OCI-LY1 (cell line): Measurements from ENCODE around the gene CLDN9.
A peak's percentile ranks its signal among the peaks of the same experiment; 100 is the strongest.

Experiments
- H2AFZ ChIP-seq: fragments of 200-600 bp; sonication (generic), shearing (Covaris generic); 2 replicates; pipeline ENCODE4 v1.6.0; 2014; ENCODE audit warnings: antibody characterized with exemption, mild to moderate bottlenecking, low read length
- H3F3A ChIP-seq: fragments of 200-600 bp; sonication (generic), shearing (Covaris generic); 2 replicates; pipeline ENCODE4 v1.6.0; 2014; ENCODE audit warnings: mild to moderate bottlenecking, antibody characterized with exemption, low read length, moderate library complexity; ENCODE audit not compliant: insufficient read depth
- H3K27ac ChIP-seq: fragments of 200-600 bp; sonication (generic); 2 replicates; pipeline ENCODE4 v1.5.1; 2014; ENCODE audit warnings: low read length, mixed run types, mild to moderate bottlenecking, low read depth; ENCODE audit not compliant: poor library complexity, severe bottlenecking
- H3K27me3 ChIP-seq: fragments of 200-600 bp; sonication (generic); 2 replicates; pipeline ENCODE4 v1.6.0; 2014; ENCODE audit warnings: antibody characterized with exemption, mild to moderate bottlenecking, low read length, moderate library complexity; ENCODE audit not compliant: insufficient read depth
- H3K36me3 ChIP-seq: fragments of 200-600 bp; sonication (generic); 2 replicates; pipeline ENCODE4 v1.6.1; 2014; ENCODE audit warnings: mild to moderate bottlenecking, antibody characterized with exemption, low read length, moderate library complexity, mixed read lengths; ENCODE audit not compliant: insufficient read depth
- H3K4me1 ChIP-seq: fragments of 200-600 bp; sonication (generic); 2 replicates; pipeline ENCODE4 v1.5.1; 2014; ENCODE audit warnings: mild to moderate bottlenecking, low read length, moderate library complexity; ENCODE audit not compliant: insufficient read depth, severe bottlenecking
- H3K4me2 ChIP-seq: fragments of 200-600 bp; sonication (generic), shearing (Covaris generic); 2 replicates; pipeline ENCODE4 v1.6.1; 2014; ENCODE audit warnings: low read length
- H3K4me3 ChIP-seq: fragments of 200-600 bp; sonication (generic); 2 replicates; pipeline ENCODE4 v1.5.1; 2014; ENCODE audit warnings: low read length, low read depth, mild to moderate bottlenecking, mixed read lengths; ENCODE audit not compliant: poor library complexity, severe bottlenecking
- H3K79me2 ChIP-seq: fragments of 200-600 bp; shearing (Covaris generic); 2 replicates; pipeline ENCODE4 v1.6.1; 2016; ENCODE audit warnings: mixed run types, low read length, mixed read lengths; ENCODE audit not compliant: insufficient read depth
- H3K9ac ChIP-seq: fragments of 200-600 bp; sonication (generic), shearing (Covaris generic); 2 replicates; pipeline ENCODE4 v1.6.1; 2014; ENCODE audit warnings: mild to moderate bottlenecking, low read length, mixed read lengths
- H3K9me2 ChIP-seq: fragments of 200-600 bp; sonication (generic), shearing (Covaris generic); 2 replicates; pipeline ENCODE4 v1.6.1; 2014; ENCODE audit warnings: low read depth, mild to moderate bottlenecking, low read length, mixed read lengths
- H3K9me3 ChIP-seq: fragments of 200-600 bp; shearing (Covaris generic); 2 replicates; pipeline ENCODE4 v1.6.1; 2014; ENCODE audit warnings: low read length, mixed read lengths
- H4K20me1 ChIP-seq: fragments of 200-600 bp; sonication (generic), shearing (Covaris generic); 2 replicates; pipeline ENCODE4 v1.6.0; 2016; ENCODE audit warnings: mild to moderate bottlenecking, low read length; ENCODE audit not compliant: insufficient read depth
- EZH2 ChIP-seq: fragments of 200-600 bp; sonication (generic), shearing (Covaris generic); IDR thresholded peaks from 2 replicates; pipeline ENCODE4 v1.8.0; 2017; ENCODE audit warnings: borderline replicate concordance, mixed run types, mild to moderate bottlenecking, antibody characterized with exemption, low read length, moderate library complexity, mixed read lengths
- TF ChIP-seq, protein P1 (sequence below): fragments of 200-600 bp; sonication (generic), shearing (Covaris generic); IDR thresholded peaks from 2 replicates; pipeline ENCODE4 v1.5.1; 2017; ENCODE audit warnings: mild to moderate bottlenecking, antibody characterized with exemption, low read length, moderate library complexity, mixed read lengths

CLDN9 gene

DNA sequence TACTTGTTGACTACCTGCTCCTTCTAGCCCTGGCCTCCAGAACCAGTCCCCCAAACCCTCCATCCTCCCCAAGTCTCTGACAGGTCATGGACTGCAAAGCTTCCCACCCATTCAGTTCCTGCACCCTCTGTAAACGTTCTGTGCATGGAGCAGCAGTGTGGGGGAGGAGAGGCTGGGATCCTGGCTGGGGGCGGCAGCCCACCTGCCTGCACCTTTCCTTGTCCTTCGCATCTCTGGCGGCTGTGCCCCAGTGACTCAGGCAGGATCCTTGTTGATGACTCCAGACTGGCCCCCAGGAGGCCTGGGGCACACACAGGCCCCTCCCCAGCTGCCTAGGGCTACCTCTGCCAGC, 30.8 kb upstream of the CLDN9 start:
- TF ChIP-seq, protein P1, sequence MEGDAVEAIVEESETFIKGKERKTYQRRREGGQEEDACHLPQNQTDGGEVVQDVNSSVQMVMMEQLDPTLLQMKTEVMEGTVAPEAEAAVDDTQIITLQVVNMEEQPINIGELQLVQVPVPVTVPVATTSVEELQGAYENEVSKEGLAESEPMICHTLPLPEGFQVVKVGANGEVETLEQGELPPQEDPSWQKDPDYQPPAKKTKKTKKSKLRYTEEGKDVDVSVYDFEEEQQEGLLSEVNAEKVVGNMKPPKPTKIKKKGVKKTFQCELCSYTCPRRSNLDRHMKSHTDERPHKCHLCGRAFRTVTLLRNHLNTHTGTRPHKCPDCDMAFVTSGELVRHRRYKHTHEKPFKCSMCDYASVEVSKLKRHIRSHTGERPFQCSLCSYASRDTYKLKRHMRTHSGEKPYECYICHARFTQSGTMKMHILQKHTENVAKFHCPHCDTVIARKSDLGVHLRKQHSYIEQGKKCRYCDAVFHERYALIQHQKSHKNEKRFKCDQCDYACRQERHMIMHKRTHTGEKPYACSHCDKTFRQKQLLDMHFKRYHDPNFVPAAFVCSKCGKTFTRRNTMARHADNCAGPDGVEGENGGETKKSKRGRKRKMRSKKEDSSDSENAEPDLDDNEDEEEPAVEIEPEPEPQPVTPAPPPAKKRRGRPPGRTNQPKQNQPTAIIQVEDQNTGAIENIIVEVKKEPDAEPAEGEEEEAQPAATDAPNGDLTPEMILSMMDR = no peak
- no peak for TF ChIP-seq EZH2
- Histone ChIP-seq H3K27me3 (peaks cover 3% of the 10 kb centered on the region; the same call in 1 of the 2 replicates), H3K9me3 (no peaks in the 10 kb centered on the region), H4K20me1 (no peaks in the 10 kb centered on the region), H3K79me2 (peaks cover 3% of the 10 kb centered on the region; the same call in 1 of the 2 replicates), H3F3A (no peaks in the 10 kb centered on the region), H3K4me1 (peaks cover 49% of the 10 kb centered on the region), H3K4me3 (no peak overlapping the region), H2AFZ (no peak overlapping the region), H3K4me2 (no peak overlapping the region), H3K27ac (no peak overlapping the region), H3K9me2 (no peaks in the 10 kb centered on the region), H3K9ac (no peak overlapping the region), H3K36me3 (peaks cover 15% of the 10 kb centered on the region; the same call in 1 of the 2 replicates)

DNA sequence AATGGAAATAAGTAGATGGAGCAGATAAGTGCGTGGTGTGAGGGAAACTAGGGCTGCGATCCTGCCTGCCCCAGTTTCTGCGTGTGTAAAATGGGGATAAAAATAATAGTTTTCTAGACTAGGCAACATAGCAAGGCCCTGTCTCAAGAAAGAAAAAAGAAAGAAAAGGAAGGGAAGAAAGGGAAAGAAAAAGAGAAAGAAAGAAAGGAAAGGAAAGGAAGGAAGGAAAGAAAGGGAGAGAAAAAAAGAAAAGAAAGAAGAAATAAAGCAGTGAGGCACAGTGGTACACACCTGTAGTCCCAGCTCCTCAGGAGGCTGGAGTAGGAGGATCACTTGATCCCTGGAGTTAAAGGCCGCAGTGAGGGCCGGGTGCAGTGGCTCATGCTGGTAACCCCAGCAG, 30.3 kb upstream of the CLDN9 start:
- Histone ChIP-seq H4K20me1 (no peaks in the 10 kb centered on the region), H3K79me2 (peaks cover 3% of the 10 kb centered on the region; the same call in 1 of the 2 replicates), H3K4me1 (peaks cover 46% of the 10 kb centered on the region), H3F3A (no peaks in the 10 kb centered on the region), H3K9ac (no peak overlapping the region), H3K36me3 (peaks cover 10% of the 10 kb centered on the region; the same call in 1 of the 2 replicates), H3K4me3 (no peak overlapping the region), H3K9me2 (no peaks in the 10 kb centered on the region), H2AFZ (no peak overlapping the region), H3K27me3 (peaks cover 3% of the 10 kb centered on the region; the same call in 1 of the 2 replicates), H3K27ac (no peak overlapping the region), H3K9me3 (no peaks in the 10 kb centered on the region), H3K4me2 (no peak overlapping the region)
- TF ChIP-seq EZH2 = no peak
- TF ChIP-seq, protein P1 = no peak

DNA sequence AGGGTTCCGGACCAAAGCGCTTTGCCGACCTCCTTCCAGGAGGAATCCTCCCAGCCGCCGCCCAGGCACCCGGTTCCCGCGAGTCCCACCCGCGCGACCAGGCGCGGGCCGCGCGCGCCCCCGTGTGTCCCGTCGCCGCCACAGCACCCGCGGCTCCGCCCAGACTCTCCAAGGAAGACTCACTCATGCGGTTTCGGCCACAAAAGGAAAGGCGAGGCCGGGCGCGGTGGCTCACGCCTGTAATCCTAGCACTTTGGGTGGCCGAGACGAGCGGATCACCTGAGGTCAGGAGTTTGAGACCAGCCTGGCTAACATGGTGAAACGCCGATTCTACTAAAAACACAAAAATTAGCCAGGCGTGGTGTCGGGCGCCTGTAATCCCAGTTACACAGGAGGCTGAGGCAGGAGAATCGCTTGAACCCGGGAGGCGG, 29.0 kb upstream of the CLDN9 start:
- no peaks in the 10 kb centered on the region for H3K9me3 ChIP-seq
- 0 out of 2 replicates have a peak, but pooled peaks cover 3% of the 10 kb centered on the region for H3K79me2 ChIP-seq
- peak overlapping the region; percentile 56 for H3K4me2 ChIP-seq
- H3K9me2 ChIP-seq = no peaks in the 10 kb centered on the region
- H3K27ac ChIP-seq = no peak overlapping the region
- H2AFZ ChIP-seq = no peak overlapping the region
- no peak for TF ChIP-seq EZH2
- TF ChIP-seq, protein P1 = peak; percentile 92
- peak overlapping the region; percentile 26 for H3K4me3 ChIP-seq
- peaks cover 3% of the 10 kb centered on the region; the same call in 1 of the 2 replicates for H3K27me3 ChIP-seq
- H4K20me1 ChIP-seq = no peaks in the 10 kb centered on the region
- no peak overlapping the region; the same call in 1 of the 2 replicates for H3K9ac ChIP-seq
- H3K4me1 ChIP-seq = peaks cover 33% of the 10 kb centered on the region
- H3K36me3 ChIP-seq = no peaks in the 10 kb centered on the region
- H3F3A ChIP-seq = no peaks in the 10 kb centered on the region
